ENCODE data around the gene TRIM10. TPM values are rescaled to one million over a fixed set of nuclear protein-coding genes. Genes with fewer than 3 reads are reported as not detected.

The TRIM10 gene
- total and polyA plus RNA-seq, 7 donors: 0.36 to 4.8 (median 3.1) TPM; not detected in 3

DNA sequence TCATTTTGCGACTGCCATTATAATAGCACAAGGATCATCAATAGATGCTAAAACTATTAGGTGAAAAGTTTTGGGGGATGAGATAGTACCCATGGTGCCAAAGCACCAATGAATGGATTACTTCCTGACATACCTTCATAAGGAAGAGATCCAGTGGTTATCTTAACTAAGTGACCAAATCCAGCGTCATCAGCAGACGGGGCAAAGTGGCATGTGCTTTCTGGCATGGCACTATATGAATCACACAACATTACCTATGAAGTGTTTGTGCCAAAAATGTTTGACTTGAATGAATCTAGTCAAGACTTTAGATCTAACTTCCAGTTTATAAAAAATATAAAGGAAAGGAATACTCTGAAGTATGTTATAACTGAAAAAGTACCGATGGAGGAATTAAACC is 41.4 kb upstream of the TRIM10 start:
- peaks cover 16 to 30% (median 22%) of the 10 kb centered on the region in 4 donors for H3K36me3 ChIP-seq
- intact Hi-C loops (cut with DNase I): no loop called here
- peaks cover 0 to 14% (median 10%) of the 10 kb centered on the region in 4 donors for H3K4me1 ChIP-seq
- H3K27ac ChIP-seq: no peak overlapping the region
- H3K4me3 ChIP-seq: no peak overlapping the region
- no peaks in the 10 kb centered on the region for H3K27me3 ChIP-seq
- 77 to 83% methylated on average over 4 of the region's 4 CpGs for WGBS, 2 donors
- H3K9me3 ChIP-seq: no peaks in the 10 kb centered on the region
- no peak for DNase-seq
- TF ChIP-seq POLR2A (IDR thresholded peaks at IDR 0.05): no peak
- no peak for TF ChIP-seq EP300 (IDR thresholded peaks at IDR 0.05)
- TF ChIP-seq, protein P1, sequence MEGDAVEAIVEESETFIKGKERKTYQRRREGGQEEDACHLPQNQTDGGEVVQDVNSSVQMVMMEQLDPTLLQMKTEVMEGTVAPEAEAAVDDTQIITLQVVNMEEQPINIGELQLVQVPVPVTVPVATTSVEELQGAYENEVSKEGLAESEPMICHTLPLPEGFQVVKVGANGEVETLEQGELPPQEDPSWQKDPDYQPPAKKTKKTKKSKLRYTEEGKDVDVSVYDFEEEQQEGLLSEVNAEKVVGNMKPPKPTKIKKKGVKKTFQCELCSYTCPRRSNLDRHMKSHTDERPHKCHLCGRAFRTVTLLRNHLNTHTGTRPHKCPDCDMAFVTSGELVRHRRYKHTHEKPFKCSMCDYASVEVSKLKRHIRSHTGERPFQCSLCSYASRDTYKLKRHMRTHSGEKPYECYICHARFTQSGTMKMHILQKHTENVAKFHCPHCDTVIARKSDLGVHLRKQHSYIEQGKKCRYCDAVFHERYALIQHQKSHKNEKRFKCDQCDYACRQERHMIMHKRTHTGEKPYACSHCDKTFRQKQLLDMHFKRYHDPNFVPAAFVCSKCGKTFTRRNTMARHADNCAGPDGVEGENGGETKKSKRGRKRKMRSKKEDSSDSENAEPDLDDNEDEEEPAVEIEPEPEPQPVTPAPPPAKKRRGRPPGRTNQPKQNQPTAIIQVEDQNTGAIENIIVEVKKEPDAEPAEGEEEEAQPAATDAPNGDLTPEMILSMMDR (IDR thresholded peaks at IDR 0.05): no peak
- no peak for TF ChIP-seq POLR2AphosphoS5 (IDR thresholded peaks at IDR 0.05)

DNA sequence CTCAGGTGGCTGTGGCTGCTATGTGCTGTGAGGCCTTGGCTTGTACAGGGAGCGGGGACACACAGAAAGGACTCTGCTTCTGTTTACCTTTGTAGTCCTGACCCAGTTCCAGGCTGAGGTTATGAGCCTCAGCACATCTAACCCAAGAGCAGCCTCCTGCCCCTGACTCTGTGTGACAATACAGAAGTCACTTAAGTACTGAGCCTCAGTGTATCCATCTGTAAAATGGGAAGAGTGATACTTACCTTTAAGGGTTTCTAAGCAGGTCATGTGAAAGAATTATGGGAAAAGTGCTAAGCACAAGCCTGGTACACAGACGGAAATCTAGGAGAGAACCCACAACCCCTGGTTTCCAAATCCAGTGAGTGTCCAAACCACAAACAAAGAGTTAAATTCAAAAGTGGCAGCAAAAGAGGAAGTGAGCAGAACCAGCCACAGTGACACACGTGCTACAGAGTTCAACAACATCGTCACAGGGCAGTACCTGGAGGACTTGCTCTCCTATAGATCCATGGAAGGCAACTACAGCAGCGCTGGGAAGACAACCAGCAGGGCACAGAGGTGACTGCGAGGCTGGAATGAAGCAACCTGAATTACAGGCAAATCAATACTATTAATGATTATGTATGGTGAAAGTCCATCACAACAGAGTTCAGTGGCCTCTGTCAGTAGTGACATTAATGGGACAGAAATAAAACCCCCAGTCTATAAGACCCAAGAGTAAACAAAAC is 39.7 kb upstream of the TRIM10 start:
- Histone ChIP-seq H3K9me3 (no peaks in the 10 kb centered on the region), H3K4me1 (no peaks in the 10 kb centered on the region), H3K36me3 (peaks cover 16 to 47% (median 31%) of the 10 kb centered on the region in 4 donors), H3K27me3 (no peaks in the 10 kb centered on the region), H3K4me3 (no peak overlapping the region), H3K27ac (no peak overlapping the region)
- no peak for TF ChIP-seq EP300 (IDR thresholded peaks at IDR 0.05)
- no peak for TF ChIP-seq POLR2A (IDR thresholded peaks at IDR 0.05)
- TF ChIP-seq, protein P1 (IDR thresholded peaks at IDR 0.05): no peak
- TF ChIP-seq POLR2AphosphoS5 (IDR thresholded peaks at IDR 0.05): no peak
- no peak for DNase-seq
- 62% methylated on average over 6 of the region's 6 CpGs for WGBS, 2 donors
- intact Hi-C loops (cut with DNase I): no loop called here

DNA sequence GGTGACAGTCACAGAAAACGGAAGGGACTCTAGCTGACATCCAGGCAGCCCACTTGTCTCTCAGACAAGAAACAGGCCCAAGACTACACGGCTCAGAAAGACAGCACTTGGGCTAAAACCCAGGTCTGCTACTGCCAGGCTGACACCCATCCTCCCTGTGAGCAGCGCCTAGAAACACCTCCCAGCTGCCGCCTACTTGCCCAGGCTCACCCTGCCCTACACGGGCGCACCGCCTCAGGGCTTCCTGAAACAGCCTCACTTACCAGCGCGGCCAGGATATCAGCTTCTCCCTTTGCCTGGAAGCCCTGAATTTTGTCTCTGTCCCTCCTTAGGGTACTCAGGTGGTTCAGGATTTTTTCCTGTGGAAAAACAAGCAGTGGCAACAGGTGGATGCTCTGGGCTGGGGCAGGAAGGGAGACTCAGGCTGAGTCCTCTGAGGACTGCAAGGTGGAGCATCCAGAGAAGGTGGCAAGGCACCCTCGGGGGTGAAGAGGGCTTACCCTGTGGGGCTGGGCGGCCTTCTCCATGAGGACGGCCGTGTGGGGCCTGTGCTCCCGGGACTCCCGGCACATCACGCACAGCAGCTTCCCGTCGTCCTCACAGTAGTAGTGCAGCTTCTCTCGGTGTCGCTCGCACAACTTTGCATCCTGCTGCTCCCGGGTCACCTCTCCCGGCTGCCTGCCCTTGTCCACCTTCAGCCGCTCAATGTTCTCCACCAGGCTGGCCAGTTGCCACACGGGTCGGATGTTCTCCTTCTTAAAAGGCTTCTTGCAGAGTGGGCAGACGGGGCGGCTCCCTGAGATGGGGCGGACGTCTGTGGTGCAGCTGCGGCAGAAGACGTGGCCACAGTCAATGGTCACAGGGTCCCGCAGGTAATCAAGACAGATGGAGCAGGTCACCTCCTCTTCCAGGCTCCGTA is 37.4 kb upstream of the TRIM10 start:
- peaks cover 16 to 70% (median 40%) of the 10 kb centered on the region in 4 donors for H3K36me3 ChIP-seq
- intact Hi-C loops (cut with DNase I): no loop called here
- no peak overlapping the region for H3K27ac ChIP-seq
- H3K4me3 ChIP-seq: no peak overlapping the region
- DNase-seq: peak; percentile 59
- no peaks in the 10 kb centered on the region for H3K4me1 ChIP-seq
- H3K27me3 ChIP-seq: no peaks in the 10 kb centered on the region
- no peaks in the 10 kb centered on the region for H3K9me3 ChIP-seq
- WGBS, 2 donors: 95 to 96% methylated on average over 34 of the region's 34 CpGs
- TF ChIP-seq, protein P1 (IDR thresholded peaks at IDR 0.05): no peak
- TF ChIP-seq EP300 (IDR thresholded peaks at IDR 0.05): no peak
- no peak for TF ChIP-seq POLR2A (IDR thresholded peaks at IDR 0.05)
- TF ChIP-seq POLR2AphosphoS5 (IDR thresholded peaks at IDR 0.05): no peak

DNA sequence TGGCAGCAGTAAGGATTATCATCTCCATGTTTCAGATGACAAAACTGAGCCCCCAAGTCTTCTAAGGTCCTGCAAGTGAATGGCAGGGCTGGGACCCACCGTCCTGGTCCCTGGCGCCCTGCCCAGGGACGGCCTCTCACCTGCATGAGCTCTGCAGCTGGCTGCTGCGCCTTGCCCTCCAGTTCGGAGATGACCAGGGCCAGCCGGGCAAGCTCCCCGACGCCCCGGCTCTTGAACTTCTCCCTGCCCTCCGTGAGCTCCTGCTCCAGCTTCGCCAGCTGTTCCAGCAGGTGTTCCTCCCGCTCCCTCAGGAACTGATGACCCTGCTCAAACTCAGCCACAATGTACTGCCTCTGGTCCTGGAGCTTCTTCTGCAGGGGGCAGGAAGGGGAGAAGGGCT is 35.4 kb upstream of the TRIM10 start:
- H3K27ac ChIP-seq: no peak overlapping the region
- H3K9me3 ChIP-seq: no peaks in the 10 kb centered on the region
- no peaks in the 10 kb centered on the region for H3K4me1 ChIP-seq
- TF ChIP-seq, protein P1 (IDR thresholded peaks at IDR 0.05): no peak
- TF ChIP-seq EP300 (IDR thresholded peaks at IDR 0.05): no peak
- intact Hi-C loops (cut with DNase I): no loop called here
- 93 to 96% methylated on average over 12 of the region's 12 CpGs for WGBS, 2 donors
- H3K27me3 ChIP-seq: no peaks in the 10 kb centered on the region
- no peak for DNase-seq
- H3K36me3 ChIP-seq: peaks cover 16 to 81% (median 40%) of the 10 kb centered on the region in 4 donors
- no peak overlapping the region for H3K4me3 ChIP-seq
